Thyroid gland (tissue), 4 donors: ENCODE results near the gene SYNGR3.

ENCODE experiments used
- CTCF ChIP-seq, 6 experiments: fragments of 200-600 bp in 3 of 6; fragments of 450-650 bp in 3 of 6; sonication (generic) in 3 of 6; IDR thresholded peaks; one replicate each; pipeline ENCODE4 v1.5.1; 2016 to 2019; ENCODE audit warnings: antibody characterized with exemption in 6 of 6, mild to moderate bottlenecking in 2 of 6, inconsistent platforms in 1 of 6, moderate library complexity in 1 of 6
- POLR2A ChIP-seq, 2 donors: fragments of 450-650 bp; IDR thresholded peaks; one replicate each; pipeline ENCODE4 v1.6.1; 2017; ENCODE audit warnings: antibody characterized with exemption in 2 of 2, mild to moderate bottlenecking in 2 of 2, moderate library complexity in 1 of 2

- TF ChIP-seq CTCF (IDR thresholded peaks at IDR 0.05) (no peak), POLR2A (IDR thresholded peaks at IDR 0.05) (no peak)
Observed at GRCh38 chr16:2036200-2036966, 46.6 kb downstream of the SYNGR3 start.
